Colonic mucosa (tissue), 4 donors: ENCODE data around the gene ORM1. TPM values are rescaled to one million over a fixed set of nuclear protein-coding genes. Genes with fewer than 3 reads are reported as not detected.

Experiments used
- DNase-seq: peaks from one replicate; pipeline ENCODE4 v3.0.0-alpha.2; 2020
- H3K27ac ChIP-seq: fragments of 200-600 bp; one replicate; pipeline ENCODE4 v1.8.0; 2021
- H3K27me3 ChIP-seq: fragments of 200-600 bp; one replicate; pipeline ENCODE4 v1.8.0; 2021
- H3K36me3 ChIP-seq: fragments of 200-600 bp; one replicate; pipeline ENCODE4 v1.8.0; 2021
- H3K4me1 ChIP-seq: fragments of 200-600 bp; one replicate; pipeline ENCODE4 v1.8.0; 2021; ENCODE audit warnings: mild to moderate bottlenecking
- H3K4me3 ChIP-seq: fragments of 200-600 bp; one replicate; pipeline ENCODE4 v1.8.0; 2021
- H3K9ac ChIP-seq, 2 donors: one replicate each; pipeline ENCODE4 v1.7.0; 2013; ENCODE audit warnings: control low read depth in 2 of 2, low read depth in 2 of 2, low read length in 2 of 2
- H3K9me3 ChIP-seq: fragments of 200-600 bp; one replicate; pipeline ENCODE4 v1.8.0; 2021
- CTCF ChIP-seq: fragments of 200-600 bp; IDR thresholded peaks from one replicate; pipeline ENCODE4 v1.8.0; 2022; ENCODE audit warnings: antibody characterized with exemption, mild to moderate bottlenecking
- intact Hi-C: fragments of 100-400 bp; cut with DNase I; formaldehyde crosslinking; loops from one replicate; pipeline ENCODE4 v1.14.1; 2022
- total RNA-seq, 2 donors: library from RNA; stranded (reverse); fragmentation: NEBNext Ultra II Directional in 1 of 2; extraction: Animal tissue kit (Norgen Biotek cat#: 25700) in 1 of 2; gene quantifications; one replicate each; pipeline ENCODE4 v1.2.1, GENCODE V29; 2021
- donor health status: healthy.
- donor health status: DM: no; HTN: no; CAD: no.
- donor health status: DM: no; HTN: no; CAD: no.

Gene ORM1
- total RNA-seq, 2 donors from 2014 or later, result 10.3 TPM; not detected in 1

GRCh38 chr9:114307899-114308267, 15.0 kb upstream of the ORM1 start:
- Histone ChIP-seq H3K9ac (no peak overlapping the region), H3K36me3 (no peaks in the 10 kb centered on the region), H3K27me3 (no peaks in the 10 kb centered on the region), H3K4me1 (no peaks in the 10 kb centered on the region), H3K4me3 (no peak overlapping the region), H3K27ac (no peak overlapping the region), H3K9me3 (no peaks in the 10 kb centered on the region)
- TF ChIP-seq CTCF, result no peak
- DNase-seq, result no peak
- intact Hi-C loops, result no loop called here

DNA sequence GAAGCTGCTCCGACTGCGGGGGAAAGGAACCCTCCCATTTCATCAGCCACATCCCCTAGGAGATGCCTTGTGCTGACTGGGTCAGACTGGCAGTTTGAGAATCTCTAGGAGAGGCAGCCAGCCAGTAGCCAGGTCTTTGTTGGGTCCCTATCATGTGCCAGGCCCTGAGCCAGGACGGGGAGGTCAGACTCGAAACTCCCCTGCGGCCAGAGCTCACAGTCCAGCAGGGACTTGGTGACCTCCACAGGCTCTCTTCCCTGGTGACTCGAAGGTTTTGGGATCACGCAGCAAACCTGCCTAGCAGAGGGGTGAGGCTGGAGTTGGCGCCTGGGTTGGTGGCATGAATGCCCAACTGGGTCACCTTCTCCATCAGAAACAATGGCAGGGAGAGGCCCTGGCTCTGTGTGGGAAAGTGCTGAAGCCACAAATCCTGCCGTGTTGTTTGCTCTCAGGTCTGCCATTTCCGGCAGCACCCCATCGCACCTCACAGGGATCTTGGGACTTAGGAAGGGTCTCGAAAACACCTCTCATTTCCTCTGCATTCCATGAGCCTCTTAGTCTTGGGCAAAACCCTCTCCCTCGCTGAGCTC, 14.4 kb upstream of the ORM1 start:
- H3K36me3 ChIP-seq, result no peaks in the 10 kb centered on the region
- no peak for DNase-seq
- no peak for TF ChIP-seq CTCF

DNA sequence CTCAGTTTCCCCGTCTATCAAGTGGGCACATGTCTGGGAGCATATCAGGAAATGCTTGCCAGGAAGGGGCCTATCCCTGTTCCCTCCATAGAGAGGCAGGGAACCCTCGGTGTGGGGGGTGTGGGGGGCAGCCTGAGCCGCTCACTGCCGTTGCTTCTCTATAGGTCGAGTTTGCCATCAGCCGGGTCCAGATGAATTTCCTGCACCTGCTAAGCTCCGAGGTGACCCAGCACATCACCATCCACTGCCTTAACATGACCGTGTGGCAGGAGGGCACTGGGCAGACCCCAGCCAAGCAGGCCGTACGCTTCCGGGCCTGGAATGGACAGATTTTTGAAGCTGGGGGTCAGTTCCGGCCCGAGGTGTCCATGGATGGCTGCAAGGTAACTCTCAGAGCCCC, 13.8 kb upstream of the ORM1 start:
- H3K27ac ChIP-seq, result no peak overlapping the region
- H3K9ac ChIP-seq, result no peak overlapping the region
- H3K27me3 ChIP-seq, result no peaks in the 10 kb centered on the region
- no peak for DNase-seq
- H3K4me1 ChIP-seq, result no peaks in the 10 kb centered on the region
- H3K4me3 ChIP-seq, result no peak overlapping the region
- TF ChIP-seq CTCF, result no peak
- H3K36me3 ChIP-seq, result no peaks in the 10 kb centered on the region
- no peaks in the 10 kb centered on the region for H3K9me3 ChIP-seq
- intact Hi-C loops, result no loop called here

More for the DNA sequence above, 14.4 kb upstream of the ORM1 start:
- no peaks in the 10 kb centered on the region for H3K9me3 ChIP-seq
- H3K4me1 ChIP-seq, result no peaks in the 10 kb centered on the region
- H3K4me3 ChIP-seq, result no peak overlapping the region
- H3K27ac ChIP-seq, result no peak overlapping the region
- no peaks in the 10 kb centered on the region for H3K27me3 ChIP-seq
- no peak overlapping the region for H3K9ac ChIP-seq
- intact Hi-C loops, result no loop called here

- Histone ChIP-seq H3K27me3 (no peaks in the 10 kb centered on the region), H3K27ac (no peak overlapping the region), H3K4me1 (no peaks in the 10 kb centered on the region), H3K9ac (no peak overlapping the region), H3K9me3 (no peaks in the 10 kb centered on the region), H3K36me3 (no peaks in the 10 kb centered on the region), H3K4me3 (no peak overlapping the region)
- DNase-seq, result peak; percentile 9
- intact Hi-C loops, result no loop called here
- TF ChIP-seq CTCF, result no peak
These were observed 12.1 kb upstream of the ORM1 start for GRCh38 chr9:114310471-114311450.

GRCh38 chr9:114311571-114312512, 11.1 kb upstream of the ORM1 start:
- intact Hi-C loops, result no loop called here
- Histone ChIP-seq H3K27ac (no peak overlapping the region), H3K4me1 (no peaks in the 10 kb centered on the region), H3K9me3 (no peaks in the 10 kb centered on the region), H3K4me3 (no peak overlapping the region), H3K9ac (no peak overlapping the region), H3K36me3 (no peaks in the 10 kb centered on the region), H3K27me3 (no peaks in the 10 kb centered on the region)
- TF ChIP-seq CTCF, result no peak
- DNase-seq, result peak; percentile 5
